HG03280 (cell line): ENCODE data around the gene LRP5.

Experiments
- ATAC-seq: cut with Tn5 transposase; IDR thresholded peaks from one replicate; pipeline ENCODE4 v1.9.1; 2021; ENCODE audit warnings: mild to moderate bottlenecking, moderate library complexity; ENCODE audit not compliant: unreplicated experiment

LRP5 gene

DNA sequence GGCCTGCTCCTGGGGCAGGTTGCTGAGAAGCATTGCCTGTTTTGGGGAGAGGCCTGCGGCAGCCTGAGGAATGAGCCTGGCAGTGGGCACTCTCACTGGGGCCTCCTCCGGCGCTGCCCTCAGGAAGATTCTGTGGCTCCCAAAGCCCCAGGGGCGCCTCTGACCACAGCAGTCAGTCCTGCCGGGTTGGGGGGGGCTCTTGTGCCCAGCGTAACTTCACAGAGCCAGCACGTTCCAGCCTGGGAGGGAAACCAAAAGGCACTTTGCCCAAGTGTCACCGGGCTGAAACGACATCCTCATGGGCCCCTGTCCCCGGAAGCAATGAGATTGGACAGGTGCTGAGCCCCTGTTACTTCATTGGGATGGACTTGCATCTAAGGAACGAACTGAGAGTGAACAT is 4.3 kb upstream of the LRP5 start:
- no peak for ATAC-seq

DNA sequence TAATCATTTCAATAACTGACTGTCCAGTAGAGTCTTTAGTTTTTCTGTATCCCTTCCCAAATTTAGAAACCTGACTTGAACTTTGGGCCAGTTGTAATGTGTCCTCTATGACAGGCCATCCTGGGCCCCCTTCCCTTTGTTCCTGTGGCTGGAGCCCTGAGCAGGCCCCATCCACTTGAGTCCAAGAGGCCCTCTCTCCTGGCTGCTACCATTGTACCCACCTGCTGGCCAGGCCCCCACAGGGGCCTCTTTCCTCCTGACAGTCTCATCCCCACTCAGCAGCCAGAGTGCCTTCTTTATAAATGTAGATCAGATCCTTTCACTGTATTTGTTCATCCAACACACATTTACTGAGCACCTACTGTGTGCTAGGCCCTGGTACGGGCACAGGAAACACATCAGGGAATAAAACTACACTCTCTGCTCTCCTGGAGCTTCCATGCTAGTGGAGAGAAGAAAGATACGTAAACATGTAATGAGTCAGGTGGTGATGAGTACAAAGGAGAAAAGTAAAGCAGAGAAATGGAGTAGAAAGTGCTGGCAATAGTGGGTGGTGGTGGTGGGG is 2.7 kb upstream of the LRP5 start:
- no peak for ATAC-seq

DNA sequence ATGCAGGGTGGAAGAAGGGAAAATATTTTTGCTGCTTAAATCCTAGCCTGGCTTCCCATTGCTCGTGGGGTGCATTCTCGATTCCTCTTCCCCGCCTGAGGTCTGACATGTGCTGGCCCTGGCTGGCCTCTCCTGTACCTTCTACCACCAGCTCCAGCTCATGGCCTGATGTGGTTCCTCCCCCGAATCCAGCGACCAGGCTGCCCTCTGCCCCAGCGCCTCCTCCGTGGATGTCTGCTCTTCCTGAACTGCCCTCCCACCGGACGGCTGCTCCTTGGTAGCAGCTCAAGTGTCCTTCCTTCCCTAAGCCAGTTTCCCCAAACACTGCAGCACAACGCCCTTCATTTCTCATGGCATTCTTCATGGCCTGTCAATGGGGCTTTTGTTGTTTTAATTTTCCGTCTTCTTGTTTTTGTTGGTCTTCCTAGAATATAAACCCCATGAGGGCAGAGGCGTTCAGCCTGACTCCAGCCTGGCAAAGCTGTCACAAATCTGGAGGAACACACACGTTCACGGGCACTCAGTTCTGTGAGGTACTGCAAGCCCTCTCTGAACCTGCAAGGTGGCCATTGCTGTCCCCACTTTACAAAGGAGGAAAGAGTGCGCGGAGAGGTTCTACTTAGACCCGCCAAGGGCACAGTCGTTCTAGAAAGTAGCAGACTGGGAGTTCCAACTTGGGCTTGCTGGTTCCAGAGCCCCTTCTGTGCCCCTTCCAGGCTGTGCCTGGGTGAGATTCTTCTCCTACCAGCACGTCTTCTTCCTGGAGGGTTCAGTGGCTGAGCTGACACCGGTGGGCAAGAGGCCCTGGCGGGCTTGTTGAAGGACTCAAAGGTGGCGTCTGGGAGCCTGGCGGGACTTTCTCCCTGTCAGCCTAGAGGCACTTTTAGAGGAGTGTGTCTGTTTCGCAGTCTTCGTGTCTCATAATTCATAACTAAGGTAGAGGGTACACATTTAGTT is 953 bp upstream of the LRP5 start:
- no peak for ATAC-seq

DNA sequence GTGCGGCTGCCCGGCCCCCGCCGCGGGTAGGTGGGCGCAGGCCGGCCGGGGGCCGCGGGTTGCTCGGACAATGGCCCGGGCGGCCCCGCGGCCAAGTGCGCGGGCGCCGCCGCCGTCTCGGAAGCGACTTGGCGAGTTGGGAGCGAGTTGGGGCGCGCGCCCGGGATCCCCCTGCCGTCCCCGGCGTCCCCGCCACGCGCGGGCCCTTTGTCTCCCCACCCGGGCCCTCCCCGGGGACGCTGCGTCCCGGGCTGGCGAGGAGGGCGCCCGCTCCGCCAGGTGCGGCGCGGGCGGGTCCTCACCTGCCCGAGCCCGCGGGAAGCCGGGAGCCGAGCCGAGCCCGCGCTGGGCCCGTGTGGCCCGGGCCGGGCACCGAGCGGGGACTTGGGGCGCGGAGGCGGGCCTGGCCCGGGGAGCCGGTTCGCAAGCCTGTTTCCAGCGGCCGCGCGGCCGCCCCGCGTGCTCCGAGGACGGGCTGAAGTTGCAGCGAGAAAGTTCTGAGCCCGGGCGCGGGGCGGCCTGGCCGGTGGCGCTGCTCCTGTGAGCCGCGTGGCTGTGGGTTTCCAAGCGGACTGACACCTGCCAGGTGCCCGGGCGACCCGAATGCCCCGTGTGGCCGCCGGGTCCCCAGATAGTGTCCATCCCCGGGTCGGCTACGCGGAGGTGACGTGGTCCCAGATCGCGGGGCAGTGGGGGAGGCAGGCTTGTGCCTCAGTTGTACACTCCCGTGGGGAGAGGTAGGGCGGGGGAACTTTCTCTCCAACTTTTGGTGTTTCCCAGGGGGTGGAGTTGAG is 586 bp downstream of the LRP5 start:
- ATAC-seq: no peak

DNA sequence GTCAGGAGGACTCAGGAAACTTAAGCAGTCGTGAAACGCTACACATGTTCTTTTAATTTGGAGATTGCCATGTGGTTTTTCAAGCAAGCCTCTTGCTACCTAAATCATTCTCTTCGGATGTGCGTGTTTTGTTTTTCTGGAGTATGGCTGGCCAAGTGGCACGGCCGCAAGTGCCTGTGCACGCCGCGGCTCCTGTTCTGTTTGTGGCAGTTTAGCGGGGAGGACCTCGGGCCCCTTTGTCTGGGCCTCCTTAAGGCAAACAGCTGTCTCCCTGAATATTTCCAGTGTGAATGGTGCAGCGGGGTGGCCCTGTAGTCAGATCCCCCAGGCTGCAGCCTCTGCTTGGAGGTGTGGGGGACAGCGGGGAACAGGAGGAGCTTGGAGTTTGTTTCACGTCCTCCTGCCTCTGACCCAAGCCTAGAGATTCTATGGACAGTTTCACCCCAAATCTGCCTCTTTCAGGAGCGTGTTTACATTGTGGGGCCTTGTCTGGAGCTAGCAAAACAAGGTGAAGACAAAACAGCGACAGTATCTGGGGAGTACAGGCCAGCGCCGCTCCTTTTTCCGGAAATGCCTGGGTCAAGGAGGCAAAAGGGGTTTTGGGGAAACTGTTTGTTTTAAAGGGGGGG is 1.3 kb downstream of the LRP5 start:
- no peak for ATAC-seq

DNA sequence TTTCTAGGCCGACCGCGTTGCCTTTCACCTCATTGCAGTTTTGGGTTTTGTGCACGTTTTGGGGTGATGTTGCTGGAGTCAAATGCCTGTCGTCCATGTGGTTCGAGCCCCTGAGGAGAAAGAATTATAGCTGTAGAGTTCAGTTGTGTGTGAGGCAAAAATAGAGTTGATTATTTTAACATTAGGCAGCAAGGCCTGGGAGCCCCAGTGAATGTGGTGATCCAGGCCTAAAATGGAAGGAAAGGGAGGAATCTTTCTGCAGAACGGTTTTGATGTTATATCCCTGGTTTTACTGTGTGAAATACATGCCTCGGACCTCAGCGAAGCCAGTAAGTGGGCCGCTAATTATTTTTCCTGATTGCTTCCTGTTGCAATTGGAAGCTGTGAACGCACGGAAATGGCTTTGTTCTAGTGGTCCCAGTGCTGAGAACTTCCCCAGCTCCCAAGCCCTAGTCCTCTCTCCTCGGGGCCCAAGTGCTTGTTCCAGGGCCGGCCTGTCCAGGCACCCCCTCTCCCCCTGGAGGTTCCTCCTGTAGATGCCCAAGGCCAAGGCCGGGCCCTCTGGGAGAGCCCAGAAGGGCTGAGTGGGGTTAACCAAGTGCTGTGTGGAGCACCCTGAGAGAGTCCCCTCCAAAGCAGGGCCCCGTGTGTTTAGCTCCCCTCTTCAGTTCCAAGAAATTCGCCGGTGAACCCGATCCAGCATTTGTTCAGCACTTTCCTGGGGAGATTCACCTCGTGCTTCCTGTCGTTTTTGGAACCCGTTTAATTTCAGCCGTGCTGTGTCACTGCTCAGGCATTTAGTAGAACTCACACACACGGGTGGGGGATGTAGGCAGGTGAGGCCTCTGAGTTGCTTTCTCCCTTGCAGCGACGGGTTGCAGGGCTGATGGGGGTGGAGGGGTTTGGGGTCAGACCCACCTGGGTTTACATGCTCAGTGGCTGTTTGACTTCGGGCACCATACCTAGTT is 2.1 kb downstream of the LRP5 start:
- ATAC-seq: no peak

DNA sequence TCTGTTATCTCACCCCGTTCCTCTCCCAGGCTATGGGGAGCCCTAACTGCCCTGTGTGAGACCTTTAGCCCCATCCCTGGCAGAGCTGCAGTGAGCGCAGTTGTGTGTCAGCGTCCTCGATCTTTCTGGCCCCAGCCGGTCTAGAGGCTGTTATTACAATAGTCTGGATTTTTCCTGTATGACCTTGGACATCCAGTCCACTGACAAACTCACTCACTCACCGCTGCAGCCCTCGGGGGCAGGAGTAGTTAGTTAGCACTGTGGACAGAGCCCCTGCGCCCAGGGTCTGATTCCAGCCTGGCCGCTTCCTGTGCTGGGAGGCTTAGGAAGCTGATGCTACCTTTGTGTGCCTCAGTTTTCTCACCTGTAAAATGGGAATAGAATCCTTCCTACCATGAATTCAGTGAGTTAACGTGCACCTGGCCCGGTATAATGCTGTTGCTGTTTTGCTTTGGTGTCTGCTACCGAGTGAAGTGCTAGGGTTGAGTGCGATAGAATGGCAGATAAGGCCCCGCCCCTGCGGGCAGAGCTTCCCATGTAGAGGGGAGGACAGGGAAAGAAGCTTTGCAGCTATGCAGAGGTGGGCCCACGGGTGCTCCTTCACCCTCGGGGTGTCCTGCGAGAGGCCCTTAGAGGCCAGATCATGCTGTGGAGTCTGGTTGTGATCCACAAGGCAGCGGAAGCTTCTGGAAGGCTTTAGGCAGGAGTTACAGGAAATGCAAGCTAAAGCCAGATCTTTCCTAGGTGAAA is 3.0 kb downstream of the LRP5 start:
- no peak for ATAC-seq

DNA sequence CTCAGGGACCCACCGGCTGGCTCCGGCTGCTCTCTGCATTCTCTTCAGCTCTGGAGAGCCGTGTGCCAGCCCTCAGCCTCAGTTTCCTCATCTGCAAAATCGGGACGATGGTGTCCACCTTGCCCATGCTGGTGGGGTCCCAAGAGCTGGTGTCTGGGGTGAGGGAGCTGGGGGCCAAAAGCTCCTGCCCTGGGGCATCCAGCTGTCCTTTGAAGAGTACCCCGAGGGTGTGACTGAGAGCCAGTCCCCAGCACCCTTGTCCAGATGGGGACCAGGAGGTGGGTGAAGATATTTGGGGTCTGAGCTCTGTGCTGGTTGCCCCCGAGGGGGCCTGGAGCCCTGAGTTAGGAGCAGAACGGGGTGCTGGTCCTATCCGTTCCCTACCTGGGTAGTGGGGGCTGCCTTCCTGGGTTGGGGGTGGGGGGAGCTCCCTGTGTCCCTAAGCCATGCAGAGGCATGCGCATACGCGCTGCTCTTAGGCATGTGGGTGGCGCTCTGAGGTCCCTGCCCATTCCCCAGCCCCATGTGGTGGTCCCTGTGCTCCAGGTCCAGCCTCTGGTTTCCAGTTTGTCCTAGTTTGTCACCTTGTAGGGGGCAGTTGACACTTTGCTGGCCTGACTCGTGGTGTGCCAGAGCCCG is 4.9 kb downstream of the LRP5 start:
- ATAC-seq: no peak

DNA sequence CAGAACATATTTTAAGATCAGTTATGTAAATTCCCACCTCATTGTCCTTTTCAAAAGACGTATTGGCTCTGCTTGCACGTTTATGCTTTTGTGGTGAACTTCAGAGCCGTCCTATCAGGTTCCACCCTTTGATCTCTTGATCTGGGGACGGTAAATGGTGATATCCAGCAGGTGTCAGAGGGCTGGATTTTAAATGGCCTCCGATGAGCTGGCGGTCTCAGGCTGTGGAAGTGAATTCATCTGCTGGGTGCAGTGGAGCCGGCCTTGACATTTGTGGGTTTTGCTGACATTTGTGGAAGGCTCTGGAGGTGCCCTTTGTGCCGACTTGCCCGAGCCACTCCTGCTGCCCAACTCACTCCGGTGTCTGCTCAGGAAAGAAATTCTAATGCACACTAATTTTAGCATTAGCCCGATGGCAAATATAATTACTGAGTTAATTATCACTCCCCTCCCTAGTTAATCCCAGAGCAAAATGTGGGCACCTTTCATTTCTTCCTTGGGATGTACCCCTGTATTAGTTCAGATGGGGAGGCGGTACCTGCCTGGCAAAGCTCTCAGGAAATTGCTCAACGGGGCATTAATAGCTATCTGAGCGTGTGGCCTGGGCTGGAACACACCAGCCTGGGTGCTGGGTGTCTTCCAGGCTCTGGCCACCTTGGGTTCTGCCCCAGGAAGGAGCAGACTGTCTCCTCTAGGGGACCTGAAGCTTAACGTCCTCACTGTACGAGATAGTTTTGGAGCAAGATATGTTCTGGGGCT is 9.1 kb downstream of the LRP5 start:
- ATAC-seq: no peak

DNA sequence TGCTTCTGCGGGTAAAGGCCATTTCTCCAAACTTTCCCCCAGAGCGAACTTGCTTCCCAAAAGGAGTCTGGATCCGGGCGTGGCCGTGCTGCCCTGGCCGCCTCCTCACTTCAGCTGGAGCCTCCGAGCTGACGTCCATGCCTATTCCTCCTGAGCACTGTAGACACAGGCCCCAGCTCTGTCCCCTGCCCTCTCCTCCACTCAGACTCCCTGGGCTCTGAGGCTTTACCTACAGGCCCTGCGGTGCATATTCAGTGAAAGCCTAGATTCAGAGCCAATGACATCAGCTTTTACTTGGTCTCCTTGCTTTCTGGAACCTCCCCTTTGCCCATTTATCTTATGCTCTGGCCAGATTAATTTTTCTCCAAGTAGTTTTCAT is 9.7 kb downstream of the LRP5 start:
- ATAC-seq: no peak

DNA sequence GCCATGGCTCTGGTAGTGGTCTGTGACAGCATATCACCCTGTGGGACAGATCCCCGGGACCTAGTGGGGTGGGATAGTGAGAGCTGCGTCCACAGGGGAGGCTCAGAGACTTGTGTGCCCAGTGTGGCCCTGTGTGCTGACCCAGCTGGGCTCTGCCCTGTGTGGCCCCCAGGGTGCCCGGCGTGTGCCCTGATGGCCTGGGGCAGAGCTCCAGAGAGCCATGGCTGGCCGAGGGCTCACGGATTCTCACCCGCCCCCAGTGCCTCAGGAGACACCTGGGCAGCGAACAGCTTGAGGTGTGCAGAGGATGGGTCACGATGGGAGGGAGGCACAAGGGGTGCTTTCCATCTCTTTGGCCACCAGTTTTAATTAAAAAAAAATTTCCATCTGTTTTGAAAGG is 11.8 kb downstream of the LRP5 start:
- ATAC-seq: no peak

DNA sequence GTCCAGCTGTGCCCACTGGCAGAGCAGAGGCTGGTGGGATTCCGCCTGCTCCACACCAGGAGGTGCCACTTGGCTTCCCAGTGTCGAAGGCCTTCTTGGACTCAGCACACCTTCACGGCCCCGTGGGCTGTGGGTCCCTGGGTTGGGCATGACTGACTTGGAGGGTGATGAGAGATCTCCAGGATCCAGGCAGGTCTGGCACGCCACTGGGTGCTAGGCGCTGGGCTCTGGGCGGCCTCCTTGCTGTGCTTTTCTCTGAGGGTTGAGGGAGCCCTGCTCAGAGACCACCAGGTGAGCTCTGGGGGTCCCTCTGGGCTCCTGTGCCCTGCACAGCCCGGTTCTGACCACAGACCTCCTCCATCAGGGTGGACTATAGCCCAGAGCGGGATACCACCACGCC is 12.3 kb downstream of the LRP5 start:
- no peak for ATAC-seq

DNA sequence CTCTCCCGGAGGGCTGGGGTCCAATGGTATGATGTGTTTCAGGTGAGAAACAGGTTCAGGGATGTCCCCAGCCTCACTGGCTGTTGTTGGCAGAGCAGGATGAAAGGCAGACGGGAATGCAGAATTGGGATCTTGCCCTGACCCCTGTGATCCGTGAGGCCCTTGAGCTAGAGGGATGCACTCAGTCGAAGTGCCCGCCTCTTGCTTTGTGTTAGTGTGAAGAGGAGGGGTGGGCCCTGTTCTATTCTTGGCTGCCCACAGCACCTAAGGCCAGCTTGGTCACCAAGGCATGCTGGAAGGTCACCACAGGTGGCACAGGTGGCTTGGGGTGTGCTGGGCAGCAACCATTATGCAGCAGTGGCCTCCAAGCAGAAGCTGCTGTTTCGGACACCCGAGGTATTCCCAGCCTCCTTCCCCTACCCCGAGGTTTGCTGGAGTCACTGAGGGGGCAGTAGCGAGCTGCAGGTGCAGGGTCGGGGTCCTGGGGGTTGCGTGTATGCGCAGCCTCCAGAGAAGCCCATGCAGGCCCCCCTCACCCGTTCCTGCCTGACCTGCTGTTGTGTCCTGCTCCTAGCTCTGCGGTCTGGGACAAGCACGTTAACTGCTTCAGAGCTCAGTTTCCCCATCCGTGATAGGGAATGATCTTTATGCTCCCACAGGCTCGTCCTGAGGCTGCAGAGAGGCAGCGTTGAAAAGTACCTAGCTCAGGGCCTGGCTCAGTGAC is 13.0 kb downstream of the LRP5 start:
- no peak for ATAC-seq

DNA sequence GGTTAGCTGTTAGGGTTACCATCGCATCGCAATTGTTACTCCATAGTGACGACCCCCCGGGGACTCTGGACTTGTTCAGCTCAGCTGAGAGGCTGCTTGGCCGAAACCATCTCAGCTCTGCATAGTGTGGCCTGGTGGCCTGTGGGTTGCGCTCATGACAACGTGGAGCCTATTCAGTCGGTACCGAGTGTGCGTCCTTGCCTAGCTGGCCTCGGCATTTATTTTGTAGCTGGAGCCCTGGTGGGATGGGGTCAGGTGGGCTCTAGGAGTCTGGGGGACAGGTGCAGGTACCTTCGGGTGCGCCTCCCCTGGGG is 13.5 kb downstream of the LRP5 start:
- ATAC-seq: no peak

DNA sequence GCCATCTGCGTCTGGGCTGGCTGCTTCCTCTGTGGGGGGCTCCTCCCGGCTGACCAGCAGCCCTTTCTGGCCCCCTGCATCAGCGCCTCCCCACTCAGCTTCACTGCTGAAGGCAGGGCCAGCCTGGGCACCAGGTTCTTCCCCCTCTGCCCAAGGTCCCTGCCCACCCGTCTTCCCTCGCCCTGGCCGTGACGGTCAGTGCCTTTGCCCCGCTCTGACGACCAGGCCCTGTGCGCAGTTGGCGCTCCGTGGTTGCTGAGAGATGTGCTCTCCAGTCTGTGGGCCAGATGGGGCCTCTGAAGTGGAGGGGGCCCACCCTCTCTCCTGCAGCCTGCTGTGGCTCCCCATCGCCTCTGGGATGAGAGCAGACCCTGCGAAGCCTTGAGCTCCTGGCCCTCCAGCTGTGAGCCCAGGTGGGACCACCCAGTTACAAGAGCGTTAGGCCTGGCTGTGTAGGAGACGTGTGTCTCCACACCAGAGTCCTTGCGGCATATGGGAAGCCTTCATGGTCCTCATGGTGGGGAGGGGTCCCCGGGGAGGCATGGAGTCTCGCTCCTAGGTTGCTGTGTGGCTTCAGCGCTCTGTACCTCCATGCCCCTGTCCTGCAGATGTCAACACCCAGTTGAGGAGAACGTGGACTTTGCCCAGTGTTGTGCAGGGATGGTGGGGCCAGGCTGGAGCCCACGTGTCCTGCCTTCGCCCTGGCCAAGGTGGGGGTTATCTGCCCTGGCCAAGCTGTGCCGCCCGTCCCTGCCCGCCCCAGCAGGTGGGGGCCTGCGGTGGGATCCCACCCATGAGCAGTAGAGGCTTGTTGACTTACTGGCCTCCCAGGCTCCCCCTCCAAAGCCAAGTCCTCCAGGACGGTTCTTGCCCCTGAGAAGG is 14.2 kb downstream of the LRP5 start:
- ATAC-seq: no peak

DNA sequence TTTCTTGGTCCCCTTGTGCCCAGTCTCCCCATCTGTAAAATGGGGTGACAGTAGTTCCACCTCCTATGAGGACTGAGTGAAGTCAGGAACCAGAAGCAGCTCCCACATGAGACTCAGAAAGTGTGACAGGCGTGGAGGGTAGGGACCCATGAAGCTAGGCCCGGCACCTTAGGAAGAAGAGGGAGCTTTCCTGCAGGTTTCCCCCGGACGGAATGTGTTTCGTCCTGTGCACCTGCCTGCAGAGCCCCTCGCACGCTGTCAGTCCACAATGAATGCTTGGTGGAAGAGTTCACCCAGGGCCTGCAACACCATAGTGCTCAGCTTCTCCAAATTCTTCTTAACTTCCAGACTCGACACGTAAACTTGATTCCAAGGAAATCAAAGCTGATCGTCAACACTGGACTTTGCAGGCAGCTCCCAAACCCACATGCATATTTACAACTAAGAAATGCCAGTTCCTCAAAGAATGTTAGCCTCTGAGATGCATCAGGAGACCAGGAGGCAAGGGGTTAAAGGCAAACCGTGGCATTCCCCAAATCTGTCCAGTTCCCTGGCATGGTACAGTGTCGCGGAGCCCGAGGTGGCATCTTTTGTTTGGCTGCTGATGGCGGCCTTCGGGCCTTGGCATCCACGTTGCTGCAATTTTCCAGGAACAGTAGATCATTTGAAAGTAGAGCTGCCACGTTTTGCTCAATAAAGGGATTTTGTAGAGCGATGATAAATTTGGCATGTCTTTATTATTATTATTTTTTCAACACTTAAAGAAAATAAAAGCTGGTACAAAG is 15.4 kb downstream of the LRP5 start:
- no peak for ATAC-seq
